Ovary (tissue), 3 donors: Measurements from ENCODE around the gene PRKAG1.

Source experiments
- CTCF ChIP-seq, 3 donors: fragments of 450-650 bp in 2 of 3; fragments of 200-600 bp in 1 of 3; IDR thresholded peaks; one replicate each; pipeline versions ENCODE4 v1.5.1 to v1.8.0; 2016 to 2022; ENCODE audit warnings: antibody characterized with exemption in 3 of 3, mild to moderate bottlenecking in 1 of 3
- EP300 ChIP-seq: sonication (generic); formaldehyde crosslinking; IDR thresholded peaks from one replicate; pipeline ENCODE4 v1.6.1; 2017; ENCODE audit warnings: antibody characterized with exemption
- POLR2A ChIP-seq: fragments of 450-650 bp; IDR thresholded peaks from one replicate; pipeline ENCODE4 v1.6.1; 2017; ENCODE audit warnings: antibody characterized with exemption, mild to moderate bottlenecking, moderate library complexity
- donor health status: DM: no; HTN: no; CAD: no.

- TF ChIP-seq CTCF (IDR thresholded peaks at IDR 0.05) (no peak), POLR2A (no peak), EP300 (no peak)
Measured at GRCh38 chr12:48985475-48985897, 33.1 kb downstream of the PRKAG1 start.
